Measurements from ENCODE around the gene SSTR5. TPM values are rescaled to one million over a fixed set of nuclear protein-coding genes. Genes with fewer than 3 reads are reported as not detected.

The SSTR5 gene
- total and polyA plus RNA-seq, 2 experiments from 2014 or later = not detected

GRCh38 chr16:1045310-1045992, 27.1 kb upstream of the SSTR5 start:
- TF ChIP-seq CTCF (IDR thresholded peaks at IDR 0.05; ENCODE audit: low read depth, low read length) = no peak
- Histone ChIP-seq H3K27me3 (no peaks in the 10 kb centered on the region), H3K36me3 (no peaks in the 10 kb centered on the region), H3K4me3 (no peak overlapping the region), H3K9me3 (ENCODE audit: low read depth) (no peaks in the 10 kb centered on the region), H3K27ac (no peak overlapping the region), H3K4me1 (ENCODE audit: low read depth) (no peaks in the 10 kb centered on the region)
- no peak for DNase-seq (ENCODE audit: low read depth in 1 of 2, low spot score in 1 of 2)

DNA sequence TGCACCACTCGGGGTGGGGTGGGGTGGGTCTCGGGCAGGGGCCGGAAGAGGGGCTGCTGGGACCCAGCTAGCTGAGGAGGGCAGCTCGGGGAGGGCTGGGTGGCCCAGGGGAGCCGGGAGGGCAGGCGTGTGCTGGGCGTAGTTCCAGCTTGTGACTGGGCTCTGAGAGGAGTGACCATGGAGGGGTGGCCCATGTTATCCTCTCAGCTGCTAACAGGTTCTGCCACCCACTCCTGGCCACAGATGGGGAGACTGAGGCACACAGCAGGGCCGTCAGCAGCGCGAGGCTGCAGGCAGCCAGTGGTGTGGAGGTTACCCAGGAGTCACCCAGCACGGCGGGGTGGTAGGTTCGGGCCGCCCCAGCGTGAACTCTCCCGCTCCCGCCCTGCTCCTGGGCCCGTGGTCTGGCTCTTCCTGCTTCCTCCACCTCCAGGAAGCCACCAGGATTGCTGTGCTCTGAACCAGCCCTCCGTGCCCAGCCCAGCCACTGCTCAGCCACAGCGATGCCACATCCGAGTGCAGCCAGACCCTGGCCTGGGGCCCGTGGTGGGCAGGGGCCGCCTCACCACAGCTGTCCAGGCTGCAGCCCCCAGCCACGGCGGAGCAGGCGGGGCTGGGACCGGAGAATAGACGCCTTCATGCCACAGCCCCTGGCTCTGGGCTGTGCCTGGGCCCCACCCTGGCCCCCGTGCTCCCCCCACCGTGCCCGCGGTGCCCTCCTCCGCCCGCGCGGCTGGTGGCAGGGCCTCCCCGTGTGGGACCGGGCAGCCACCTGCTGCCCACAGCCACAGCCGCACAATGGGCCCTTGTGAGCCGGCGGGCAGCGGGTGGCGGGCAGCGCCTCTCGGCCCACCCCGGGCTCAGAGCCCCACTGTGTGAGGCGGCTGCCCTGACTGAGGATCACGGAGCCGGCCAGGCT, 26.3 kb upstream of the SSTR5 start:
- Histone ChIP-seq H3K27me3 (no peaks in the 10 kb centered on the region), H3K4me3 (no peak overlapping the region), H3K27ac (no peak overlapping the region), H3K36me3 (no peaks in the 10 kb centered on the region), H3K9me3 (ENCODE audit: low read depth) (no peaks in the 10 kb centered on the region), H3K4me1 (ENCODE audit: low read depth) (no peaks in the 10 kb centered on the region)
- no peak for TF ChIP-seq CTCF (IDR thresholded peaks at IDR 0.05; ENCODE audit: low read depth, low read length)
- DNase-seq (ENCODE audit: low read depth in 1 of 2, low spot score in 1 of 2) = no peak

DNA sequence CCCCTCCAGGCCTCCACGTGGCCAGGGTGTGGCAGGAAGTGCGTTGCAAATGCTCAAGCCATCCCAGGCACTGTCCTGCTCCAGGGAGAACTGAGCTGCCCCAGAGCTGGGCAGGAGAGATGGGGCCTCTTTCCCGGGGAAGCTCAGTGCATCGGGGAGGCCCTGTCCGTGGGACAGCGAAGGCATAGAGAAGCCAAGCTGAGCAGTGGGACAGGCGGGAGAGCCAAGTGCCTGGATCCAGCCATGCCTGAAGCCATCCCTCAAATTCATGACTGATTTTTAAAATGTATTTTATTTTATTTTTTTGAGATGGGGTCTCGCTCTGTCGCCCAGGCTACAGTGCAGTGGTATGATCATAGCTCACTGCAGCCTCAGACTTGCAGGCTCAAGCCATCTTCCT, 25.4 kb upstream of the SSTR5 start:
- DNase-seq (ENCODE audit: low read depth in 1 of 2, low spot score in 1 of 2) = no peak
- no peaks in the 10 kb centered on the region for H3K4me1 ChIP-seq (ENCODE audit: low read depth)
- H3K27ac ChIP-seq = no peak overlapping the region
- H3K4me3 ChIP-seq = no peak overlapping the region
- TF ChIP-seq CTCF (IDR thresholded peaks at IDR 0.05; ENCODE audit: low read depth, low read length) = no peak
- no peaks in the 10 kb centered on the region for H3K27me3 ChIP-seq
- H3K36me3 ChIP-seq = no peaks in the 10 kb centered on the region
- no peaks in the 10 kb centered on the region for H3K9me3 ChIP-seq (ENCODE audit: low read depth)

DNA sequence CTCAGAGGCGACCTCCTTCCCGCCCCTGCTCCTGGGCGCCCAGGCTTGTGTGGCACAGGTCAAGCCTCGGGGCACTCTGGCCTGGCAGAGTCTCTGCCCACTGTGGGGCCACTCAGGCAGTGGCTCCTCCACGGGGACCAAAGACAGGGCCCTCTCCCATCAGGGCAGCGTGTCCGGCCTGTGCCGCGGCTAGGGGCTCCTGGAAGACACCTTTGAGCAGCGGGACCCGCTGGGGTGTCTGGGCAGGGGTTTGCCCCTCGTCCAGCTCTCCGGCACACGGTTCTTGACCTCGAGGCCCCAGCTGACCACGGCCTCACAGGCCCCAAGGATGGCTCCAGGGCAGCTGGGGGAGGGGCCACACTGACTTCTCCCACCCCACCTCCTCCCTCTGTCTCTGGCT, 24.7 kb upstream of the SSTR5 start:
- Histone ChIP-seq H3K4me3 (no peak overlapping the region), H3K27ac (no peak overlapping the region), H3K4me1 (ENCODE audit: low read depth) (no peaks in the 10 kb centered on the region), H3K9me3 (ENCODE audit: low read depth) (no peaks in the 10 kb centered on the region), H3K36me3 (no peaks in the 10 kb centered on the region), H3K27me3 (no peaks in the 10 kb centered on the region)
- no peak for DNase-seq (ENCODE audit: low read depth in 1 of 2, low spot score in 1 of 2)
- TF ChIP-seq CTCF (IDR thresholded peaks at IDR 0.05; ENCODE audit: low read depth, low read length) = no peak

DNA sequence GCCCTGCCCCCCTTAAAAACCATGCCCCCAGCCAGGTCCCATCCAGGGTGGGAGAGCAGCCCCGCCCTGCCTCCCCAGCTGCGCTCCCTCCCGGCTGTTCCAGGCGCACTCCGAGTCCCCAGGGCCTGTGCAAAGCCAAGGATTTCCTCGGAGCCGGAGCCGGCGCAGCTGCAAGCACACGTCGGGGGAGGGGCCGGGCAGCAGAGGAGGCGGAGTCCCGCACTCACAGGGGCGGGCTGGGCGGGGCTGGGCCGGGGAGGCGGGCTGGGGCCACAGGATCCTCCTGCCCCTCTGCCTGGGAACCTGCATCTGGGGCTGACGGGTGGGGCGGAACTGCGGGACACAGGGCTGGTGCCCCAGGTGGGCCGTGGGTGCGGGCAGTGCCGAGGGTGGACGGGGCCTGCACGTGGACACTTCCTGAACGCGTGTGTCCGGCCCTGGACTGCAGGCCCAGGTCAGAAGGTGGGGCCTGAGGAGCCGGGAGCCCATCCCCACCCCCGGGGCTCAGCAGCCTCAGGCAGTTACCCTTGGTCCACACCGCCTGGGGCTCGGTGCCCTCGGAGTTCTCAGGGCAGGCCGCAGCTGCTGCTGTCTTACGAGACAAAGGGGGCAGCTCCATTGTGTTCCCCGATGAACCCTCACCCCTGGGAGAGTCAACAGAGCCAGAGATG, 24.0 kb upstream of the SSTR5 start:
- Histone ChIP-seq H3K4me3 (no peak overlapping the region), H3K4me1 (ENCODE audit: low read depth) (no peaks in the 10 kb centered on the region), H3K36me3 (no peaks in the 10 kb centered on the region), H3K27me3 (no peaks in the 10 kb centered on the region), H3K27ac (no peak overlapping the region), H3K9me3 (ENCODE audit: low read depth) (no peaks in the 10 kb centered on the region)
- no peak for TF ChIP-seq CTCF (IDR thresholded peaks at IDR 0.05; ENCODE audit: low read depth, low read length)
- DNase-seq (ENCODE audit: low read depth in 1 of 2, low spot score in 1 of 2) = peak; percentile 61 to 83

All from cardiac muscle cell (in vitro differentiated cells and primary cell).